Osteoblast (primary cell): ENCODE results near the gene SHH. TPM values are rescaled to one million over a fixed set of nuclear protein-coding genes. Genes with fewer than 3 reads are reported as not detected.

ENCODE experiments used
- DNase-seq: peaks from one replicate; pipeline ENCODE4 v3.0.0; 2011; ENCODE audit warnings: low spot score, mixed read lengths; ENCODE audit not compliant: insufficient read length; ENCODE audit errors: missing footprints
- H2AFZ ChIP-seq: 2 replicates; pipeline ENCODE4 v1.6.0; 2011; ENCODE audit warnings: mild to moderate bottlenecking, low read length
- H3K27ac ChIP-seq: 2 replicates; pipeline ENCODE4 v1.5.1; 2011; ENCODE audit warnings: mild to moderate bottlenecking, low read depth, low read length, moderate library complexity
- H3K27me3 ChIP-seq: 2 replicates; pipeline ENCODE4 v1.6.0; 2012; ENCODE audit warnings: mild to moderate bottlenecking, control low read depth, inconsistent platforms, low read length, moderate library complexity; ENCODE audit not compliant: insufficient read depth
- H3K36me3 ChIP-seq: 2 replicates; pipeline ENCODE4 v1.5.1; 2011; ENCODE audit warnings: mild to moderate bottlenecking, low read length, control low read depth, moderate library complexity; ENCODE audit not compliant: insufficient read depth
- H3K4me1 ChIP-seq: 2 replicates; pipeline ENCODE4 v1.5.1; 2011; ENCODE audit warnings: mild to moderate bottlenecking, low read length, control low read depth, moderate library complexity; ENCODE audit not compliant: insufficient read depth
- H3K4me2 ChIP-seq: 2 replicates; pipeline ENCODE4 v1.6.0; 2011; ENCODE audit warnings: mild to moderate bottlenecking, low read length; ENCODE audit not compliant: insufficient read depth
- H3K4me3 ChIP-seq: fragments of 200-600 bp; sonication (generic); 3 replicates; pipeline ENCODE4 v1.5.1; 2012; ENCODE audit warnings: mild to moderate bottlenecking, low read length, inconsistent platforms; ENCODE audit not compliant: insufficient read depth
- H3K79me2 ChIP-seq: 2 replicates; pipeline ENCODE4 v1.6.0; 2012; ENCODE audit warnings: mild to moderate bottlenecking, low read length, control low read depth, inconsistent platforms; ENCODE audit not compliant: insufficient read depth
- H3K9me3 ChIP-seq: 2 replicates; pipeline ENCODE4 v1.5.1; 2011; ENCODE audit warnings: low read depth, low read length, control low read depth
- H4K20me1 ChIP-seq: 2 replicates; pipeline ENCODE4 v1.6.0; 2012; ENCODE audit warnings: mild to moderate bottlenecking, low read length, control low read depth; ENCODE audit not compliant: insufficient read depth
- total RNA-seq: library from RNA; depleted of rRNA; stranded (reverse); fragments of >200 nt; gene quantifications from 2 replicates; pipeline ENCODE4 v1.2.3, GENCODE V29; 2012
- TF ChIP-seq, protein P1 (sequence below): IDR thresholded peaks from 2 replicates; pipeline ENCODE4 v1.5.1; 2011; ENCODE audit warnings: mild to moderate bottlenecking, low read depth, low read length, moderate library complexity; ENCODE audit errors: extremely low read depth

SHH gene
- total RNA-seq, result not detected in 2 replicates

GRCh38 chr7:155811895-155812761 is at the start of gene SHH:
SHH (minus strand) TSS chr7:155812463; CDS start chr7:155812122, 341 bp downstream.
- H3K27me3 ChIP-seq, result peaks cover 67% of the 10 kb centered on the region
- TF ChIP-seq, protein P1, sequence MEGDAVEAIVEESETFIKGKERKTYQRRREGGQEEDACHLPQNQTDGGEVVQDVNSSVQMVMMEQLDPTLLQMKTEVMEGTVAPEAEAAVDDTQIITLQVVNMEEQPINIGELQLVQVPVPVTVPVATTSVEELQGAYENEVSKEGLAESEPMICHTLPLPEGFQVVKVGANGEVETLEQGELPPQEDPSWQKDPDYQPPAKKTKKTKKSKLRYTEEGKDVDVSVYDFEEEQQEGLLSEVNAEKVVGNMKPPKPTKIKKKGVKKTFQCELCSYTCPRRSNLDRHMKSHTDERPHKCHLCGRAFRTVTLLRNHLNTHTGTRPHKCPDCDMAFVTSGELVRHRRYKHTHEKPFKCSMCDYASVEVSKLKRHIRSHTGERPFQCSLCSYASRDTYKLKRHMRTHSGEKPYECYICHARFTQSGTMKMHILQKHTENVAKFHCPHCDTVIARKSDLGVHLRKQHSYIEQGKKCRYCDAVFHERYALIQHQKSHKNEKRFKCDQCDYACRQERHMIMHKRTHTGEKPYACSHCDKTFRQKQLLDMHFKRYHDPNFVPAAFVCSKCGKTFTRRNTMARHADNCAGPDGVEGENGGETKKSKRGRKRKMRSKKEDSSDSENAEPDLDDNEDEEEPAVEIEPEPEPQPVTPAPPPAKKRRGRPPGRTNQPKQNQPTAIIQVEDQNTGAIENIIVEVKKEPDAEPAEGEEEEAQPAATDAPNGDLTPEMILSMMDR, result no peak
- DNase-seq, result peak; percentile 84
- H3K36me3 ChIP-seq, result no peaks in the 10 kb centered on the region
- no peak within 1 kb of the TSS for H3K27ac ChIP-seq
- H3K4me3 ChIP-seq, result peak within 1 kb of the TSS; percentile 61
- H4K20me1 ChIP-seq, result no peaks in the 10 kb centered on the region
- H3K79me2 ChIP-seq, result no peaks in the 10 kb centered on the region
- H2AFZ ChIP-seq, result no peak within 1 kb of the TSS
- H3K9me3 ChIP-seq, result no peaks in the 10 kb centered on the region
- H3K4me1 ChIP-seq, result no peaks in the 10 kb centered on the region
- H3K4me2 ChIP-seq, result peak within 1 kb of the TSS; percentile 69

GRCh38 chr7:155861480-155861868 is 49.2 kb upstream of the SHH start:
- no peaks in the 10 kb centered on the region for H3K79me2 ChIP-seq
- no peak overlapping the region for H3K4me3 ChIP-seq
- no peaks in the 10 kb centered on the region for H3K36me3 ChIP-seq
- no peak overlapping the region for H2AFZ ChIP-seq
- TF ChIP-seq, protein P1, result no peak
- H3K27ac ChIP-seq, result no peak overlapping the region
- H3K27me3 ChIP-seq, result no peaks in the 10 kb centered on the region
- no peak overlapping the region for H3K4me2 ChIP-seq
- no peak for DNase-seq
- H3K9me3 ChIP-seq, result no peaks in the 10 kb centered on the region
- H3K4me1 ChIP-seq, result no peaks in the 10 kb centered on the region
- H4K20me1 ChIP-seq, result no peaks in the 10 kb centered on the region

DNA sequence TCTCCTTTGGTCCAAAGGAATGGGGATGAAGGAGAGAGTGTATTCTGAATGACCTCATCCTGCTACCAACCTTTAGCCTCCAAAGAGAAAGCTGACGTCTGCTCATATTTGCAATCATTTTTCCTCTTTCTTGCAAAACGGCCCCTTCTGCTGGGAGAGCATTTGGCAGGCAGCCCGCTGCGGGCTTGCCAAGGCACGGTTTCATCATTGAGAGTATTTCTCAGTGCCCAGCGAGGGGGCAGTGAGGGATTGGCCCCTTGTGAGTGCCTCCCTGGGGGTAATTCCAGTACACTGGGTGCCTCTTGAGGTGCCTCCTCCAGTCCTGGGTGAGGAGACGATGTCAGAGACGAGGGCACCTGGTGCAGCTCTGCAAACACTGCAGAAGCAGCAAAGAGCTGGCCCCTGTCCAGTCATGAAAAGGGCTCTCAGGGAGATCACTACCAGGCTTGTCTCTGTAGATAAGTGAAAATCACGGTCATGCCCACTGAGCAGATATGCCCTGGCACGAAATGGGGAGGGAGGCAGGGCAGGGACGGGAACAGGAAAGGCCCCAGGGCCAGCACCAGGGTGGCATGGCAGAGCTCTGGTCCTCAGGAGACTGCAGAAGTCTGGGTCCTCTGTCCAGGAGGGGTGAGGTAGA is 48.7 kb upstream of the SHH start:
- Histone ChIP-seq H3K27ac (no peak overlapping the region), H3K4me2 (no peak overlapping the region), H3K4me1 (no peaks in the 10 kb centered on the region), H4K20me1 (no peaks in the 10 kb centered on the region), H3K36me3 (no peaks in the 10 kb centered on the region), H3K9me3 (no peaks in the 10 kb centered on the region), H3K27me3 (no peaks in the 10 kb centered on the region), H3K4me3 (no peak overlapping the region), H3K79me2 (no peaks in the 10 kb centered on the region), H2AFZ (no peak overlapping the region)
- DNase-seq, result no peak
- TF ChIP-seq, protein P1, result no peak

DNA sequence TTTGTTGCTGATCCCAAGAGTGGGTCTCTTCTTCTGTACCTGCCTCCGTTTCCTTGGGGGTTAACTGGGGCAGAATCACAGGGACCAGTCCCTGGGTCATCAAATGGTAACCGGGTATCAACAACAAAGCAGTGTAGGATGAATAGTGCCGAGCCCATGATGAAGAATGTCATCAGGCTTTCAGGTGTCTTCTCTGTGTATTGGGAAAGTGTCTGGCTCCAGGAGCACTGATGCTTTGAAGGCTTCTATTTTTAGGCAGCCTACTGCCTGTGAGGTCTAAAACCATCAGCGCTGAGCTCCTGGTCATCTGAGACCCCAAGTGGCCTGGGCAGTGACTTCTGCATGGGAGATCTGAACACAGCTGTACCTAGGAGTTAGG is 48.2 kb upstream of the SHH start:
- H3K79me2 ChIP-seq, result no peaks in the 10 kb centered on the region
- H3K27me3 ChIP-seq, result no peaks in the 10 kb centered on the region
- no peaks in the 10 kb centered on the region for H4K20me1 ChIP-seq
- no peaks in the 10 kb centered on the region for H3K36me3 ChIP-seq
- no peak overlapping the region for H3K27ac ChIP-seq
- no peak overlapping the region for H3K4me2 ChIP-seq
- no peak overlapping the region for H2AFZ ChIP-seq
- H3K9me3 ChIP-seq, result no peaks in the 10 kb centered on the region
- no peak overlapping the region for H3K4me3 ChIP-seq
- H3K4me1 ChIP-seq, result no peaks in the 10 kb centered on the region
- TF ChIP-seq, protein P1, result no peak
- no peak for DNase-seq
